H1 (cell line): ENCODE results near the gene LIF. TPM values are rescaled to one million over a fixed set of nuclear protein-coding genes. Genes with fewer than 3 reads are reported as not detected.

ENCODE experiments used
- CTCF ChIA-PET: fragments of 300-600 bp; sonication (Branson Sonifier 250); formaldehyde crosslinking; loops from one replicate; lab custom pipeline; 2021; ENCODE audit not compliant: partially characterized antibody; lab: Charles Lee
- POLR2A ChIA-PET: fragments of 300-600 bp; sonication (Branson Sonifier 250); formaldehyde crosslinking; loops from one replicate; lab custom pipeline; 2021; ENCODE audit warnings: inconsistent platforms; ENCODE audit not compliant: partially characterized antibody; lab: Charles Lee
- DNase-seq, 2 experiments: peaks; one replicate each; pipeline versions ENCODE4 v3.0.0 to v3.0.0-alpha.2; 2010 to 2022; ENCODE audit warnings: low spot score in 2 of 2, low read depth in 1 of 2, mixed read lengths in 1 of 2
- FAIRE-seq: peaks from 2 replicates; lab custom pipeline; 2011; peaks lifted over from hg19 to GRCh38; lab: Jason Lieb, UNC
- H2AFZ ChIP-seq: 2 replicates; pipeline ENCODE4 v1.8.1; 2012; ENCODE audit warnings: low read length, inconsistent platforms
- H2AK5ac ChIP-seq: 2 replicates; pipeline ENCODE4 v1.6.1; 2013; ENCODE audit warnings: low read depth, low read length
- H2BK120ac ChIP-seq: replicated peaks from 2 replicates; pipeline ENCODE3; 2013; ENCODE audit warnings: low read depth, low read length, inconsistent platforms
- H2BK12ac ChIP-seq: 2 replicates; pipeline ENCODE4 v1.6.1; 2013; ENCODE audit warnings: low read depth, low read length
- H2BK15ac ChIP-seq: 2 replicates; pipeline ENCODE4 v1.6.1; 2013; ENCODE audit warnings: low read length
- H2BK20ac ChIP-seq: 2 replicates; pipeline ENCODE4 v1.6.1; 2013; ENCODE audit warnings: low read length
- H2BK5ac ChIP-seq: 2 replicates; pipeline ENCODE4 v1.6.1; 2013; ENCODE audit warnings: low read depth, low read length
- H3K14ac ChIP-seq: 2 replicates; pipeline ENCODE4 v1.6.1; 2013; ENCODE audit warnings: inconsistent platforms; ENCODE audit not compliant: insufficient read length
- H3K18ac ChIP-seq: 2 replicates; pipeline ENCODE4 v1.6.1; 2013; ENCODE audit warnings: low read length; ENCODE audit errors: extremely low read depth
- H3K23ac ChIP-seq: 2 replicates; pipeline ENCODE4 v1.6.1; 2013; ENCODE audit warnings: inconsistent platforms; ENCODE audit not compliant: insufficient read length
- H3K23me2 ChIP-seq: 2 replicates; pipeline ENCODE4 v1.6.1; 2013; ENCODE audit warnings: low read depth, low read length
- H3K27ac ChIP-seq: 2 replicates; pipeline ENCODE4 v1.6.1; 2011; ENCODE audit warnings: low read depth, low read length, inconsistent platforms
- H3K27me3 ChIP-seq, 4 experiments: replicated peaks in 1 of 4; 1 replicate in 1 of 4; 2 replicates in 3 of 4; pipeline versions ENCODE4 v1.6.1 to v1.8.1; 2011 to 2013; ENCODE audit warnings: low read length in 3 of 4, mild to moderate bottlenecking in 3 of 4, inconsistent platforms in 2 of 4, mixed read lengths in 2 of 4, moderate library complexity in 1 of 4; ENCODE audit not compliant: control insufficient read depth in 3 of 4, insufficient read depth in 3 of 4; ENCODE audit errors: extremely low read depth in 1 of 4
- H3K36me3 ChIP-seq, 4 experiments: 2 replicates each; pipeline versions ENCODE4 v1.6.1 to v1.8.1; 2011 to 2013; ENCODE audit warnings: mild to moderate bottlenecking in 4 of 4, low read length in 3 of 4, moderate library complexity in 2 of 4, control low read depth in 1 of 4, inconsistent platforms in 1 of 4; ENCODE audit not compliant: insufficient read depth in 4 of 4, control insufficient read depth in 2 of 4
- H3K4ac ChIP-seq: replicated peaks from 2 replicates; pipeline ENCODE3; 2013; ENCODE audit warnings: low read length, low read depth, mixed read lengths, inconsistent platforms; ENCODE audit not compliant: insufficient read length
- H3K4me1 ChIP-seq, 4 experiments: replicated peaks in 1 of 4; 1 replicate in 1 of 4; 2 replicates in 3 of 4; pipeline versions ENCODE4 v1.6.1 to v1.8.1; 2011 to 2013; ENCODE audit warnings: low read length in 3 of 4, inconsistent platforms in 2 of 4, mixed read lengths in 1 of 4; ENCODE audit not compliant: insufficient read depth in 4 of 4, control insufficient read depth in 3 of 4
- H3K4me2 ChIP-seq, 2 experiments: 2 replicates each; pipeline versions ENCODE4 v1.6.1 to v1.8.1; 2011 to 2013; ENCODE audit warnings: low read depth in 2 of 2, low read length in 2 of 2, control low read depth in 1 of 2, inconsistent platforms in 1 of 2, mild to moderate bottlenecking in 1 of 2; ENCODE audit not compliant: insufficient read depth in 1 of 2
- H3K4me3 ChIP-seq, 4 experiments: fragments of 200-600, 300-600 bp in 1 of 4; sonication (generic), shearing (Covaris generic), sonication (Bioruptor Twin) in 1 of 4; 2 replicates each; pipeline versions ENCODE4 v1.5.1 to v1.8.1; 2011 to 2016; ENCODE audit warnings: low read length in 4 of 4, low read depth in 3 of 4, control low read depth in 2 of 4, inconsistent platforms in 2 of 4, mild to moderate bottlenecking in 2 of 4, mixed read lengths in 1 of 4, moderate library complexity in 1 of 4; ENCODE audit not compliant: insufficient read depth in 2 of 4; ENCODE audit errors: extremely low read depth in 1 of 4
- H3K56ac ChIP-seq: replicated peaks from 2 replicates; pipeline ENCODE3; 2013; ENCODE audit warnings: low read depth, mild to moderate bottlenecking, mixed read lengths, low read length, inconsistent platforms; ENCODE audit not compliant: insufficient read length
- H3K79me1 ChIP-seq: 2 replicates; pipeline ENCODE4 v1.6.1; 2013; ENCODE audit warnings: low read depth, low read length, control low read depth
- H3K79me2 ChIP-seq, 2 experiments: 2 replicates each; pipeline versions ENCODE4 v1.6.1 to v1.8.1; 2012 to 2013; ENCODE audit warnings: low read length in 2 of 2, mild to moderate bottlenecking in 2 of 2, inconsistent platforms in 1 of 2; ENCODE audit not compliant: insufficient read depth in 2 of 2, control insufficient read depth in 1 of 2
- H3K9ac ChIP-seq, 4 experiments: replicated peaks in 1 of 4; 1 replicate in 1 of 4; 2 replicates in 3 of 4; pipeline versions ENCODE4 v1.6.1 to v1.8.1; 2011 to 2013; ENCODE audit warnings: low read depth in 3 of 4, low read length in 3 of 4, control low read depth in 2 of 4, mild to moderate bottlenecking in 2 of 4, moderate library complexity in 2 of 4, inconsistent platforms in 1 of 4; ENCODE audit errors: extremely low read depth in 1 of 4
- H3K9me3 ChIP-seq, 2 experiments: 2 replicates each; pipeline versions ENCODE4 v1.6.1 to v1.8.1; 2012 to 2013; ENCODE audit warnings: mild to moderate bottlenecking in 2 of 2, moderate library complexity in 2 of 2, control low read depth in 1 of 2, inconsistent platforms in 1 of 2, low read depth in 1 of 2, low read length in 1 of 2, mixed read lengths in 1 of 2; ENCODE audit not compliant: insufficient read depth in 2 of 2
- H4K20me1 ChIP-seq, 2 experiments: replicated peaks in 1 of 2; 2 replicates each; pipeline versions ENCODE3 to v1.8.1; 2011 to 2013; ENCODE audit warnings: inconsistent platforms in 2 of 2, low read length in 2 of 2, mild to moderate bottlenecking in 1 of 2; ENCODE audit not compliant: insufficient read depth in 2 of 2, control insufficient read depth in 1 of 2
- H4K5ac ChIP-seq: 2 replicates; pipeline ENCODE4 v1.6.1; 2013; ENCODE audit warnings: low read length, low read depth, mixed read lengths, inconsistent platforms; ENCODE audit not compliant: insufficient read length
- H4K8ac ChIP-seq: 2 replicates; pipeline ENCODE4 v1.8.0; 2013; ENCODE audit warnings: mild to moderate bottlenecking, moderate library complexity, low read length, inconsistent platforms; ENCODE audit not compliant: insufficient read depth; ENCODE audit errors: extremely low read depth
- H4K91ac ChIP-seq: replicated peaks from 2 replicates; pipeline ENCODE3; 2013; ENCODE audit warnings: low read length, mixed read lengths, inconsistent platforms; ENCODE audit not compliant: insufficient read length
- BCL11A ChIP-seq, 2 experiments: IDR thresholded peaks; one replicate each; pipeline ENCODE4 v1.6.1; 2011; ENCODE audit warnings: low read depth in 2 of 2, low read length in 2 of 2, mild to moderate bottlenecking in 2 of 2
- KDM1A ChIP-seq: fragments of 200-600, 300-600 bp; sonication (generic); IDR thresholded peaks from 2 replicates; pipeline ENCODE4 v1.7.1; 2016; ENCODE audit warnings: mild to moderate bottlenecking, low read length, borderline replicate concordance
- WGBS, 2 experiments: shearing (Covaris generic) in 1 of 2; methylation state at CpG; one replicate each; pipeline versions ENCODE4 v1.1.6 to v1.1.7; 2013 to 2015; ENCODE audit warnings: low lambda C conversion rate in 2 of 2, mixed read lengths in 2 of 2, inconsistent platforms in 1 of 2, low coverage in 1 of 2, missing lambda C conversion rate in 1 of 2; ENCODE audit not compliant: insufficient replicate concordance in 2 of 2, insufficient coverage in 1 of 2, insufficient read length in 1 of 2; ENCODE audit errors: extremely low coverage in 1 of 2, missing lambda C conversion rate in 1 of 2; 5-methylcytosine and 5-hydroxymethylcytosine counted together
- polyA plus RNA-seq, 7 experiments: library from polyadenylated mRNA; depleted of rRNA in 3 of 7; stranded (reverse) in 5 of 7; unstranded in 2 of 7; fragments of >200 nt in 5 of 7; fragments of 200-250 nt in 2 of 7; gene quantifications; 1 replicate in 5 of 7; 2 replicates in 1 of 7; 4 replicates in 1 of 7; pipeline versions ENCODE4 v1.2.1 to v1.2.3, GENCODE V29; 2011 to 2013; ENCODE audit warnings: missing spikeins in 2 of 7, mixed read lengths in 2 of 7
- total RNA-seq: library from RNA; stranded (reverse); fragmentation: NEBNext Ultra II Directional; extraction: Animal tissue kit (Norgen Biotek cat#: 25700); gene quantifications from 2 replicates; pipeline ENCODE4 v1.2.1, GENCODE V29; 2021
- TF ChIP-seq, protein P1 (sequence below): IDR thresholded peaks from 2 replicates; pipeline ENCODE4 v1.6.1; 2012; ENCODE audit warnings: inconsistent platforms

The LIF gene
- total and polyA plus RNA-seq, 2 of the 8 experiments (the other 6 are each of a cell fraction or from before 2014, with no cell fraction given) = 3.3 to 3.5 TPM

DNA sequence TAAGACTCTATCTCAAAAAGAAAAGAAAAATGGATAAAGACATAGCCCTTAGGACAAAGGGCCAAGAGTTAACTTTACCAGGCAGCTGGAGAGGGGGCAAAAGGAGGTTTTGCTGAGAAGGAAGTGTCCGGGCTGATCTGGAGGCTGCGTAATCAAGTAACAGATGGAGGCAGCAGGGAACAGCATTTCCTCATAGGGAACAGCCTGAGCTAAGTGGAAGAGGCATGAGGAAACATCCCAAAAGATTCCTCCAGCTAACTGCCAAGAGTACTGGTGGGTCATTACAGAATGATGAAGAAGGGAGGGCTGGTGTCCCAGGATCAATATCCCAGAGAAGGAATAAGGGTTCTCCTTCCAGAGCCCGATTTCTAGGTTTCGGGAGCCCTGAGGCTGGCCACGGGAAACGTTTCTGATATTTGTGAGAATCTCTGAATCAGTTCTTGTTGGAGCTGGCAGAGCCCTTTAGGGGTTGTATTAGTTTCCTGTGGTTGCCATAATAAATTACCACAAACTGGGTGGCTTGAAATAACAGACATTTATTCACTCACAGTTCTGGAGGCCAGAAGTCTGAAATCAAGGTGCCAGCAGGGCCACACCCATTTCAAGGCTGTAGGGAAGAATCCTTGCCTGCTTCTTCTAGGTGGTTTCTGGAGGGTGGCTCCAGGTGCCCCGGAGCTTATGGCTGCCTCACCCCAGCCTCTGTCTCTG is 21.2 kb downstream of the LIF start:
- ChIA-PET CTCF (interaction anchor here (0.9 to 2.0 kb wide), 8 partner anchors 10 to 117 kb away, joined by 3 to 6 read pairs (median 4); no protein-coding TSS in a partner anchor), POLR2A (interaction anchor here (1.3 kb wide), 1 partner anchor 12 kb away, joined by 3 read pairs; no protein-coding TSS in a partner anchor)
- no peak overlapping the region for H3K27ac ChIP-seq

More for the DNA sequence above, 21.2 kb downstream of the LIF start:
- Histone ChIP-seq H3K56ac (no peak overlapping the region), H2BK20ac (no peak overlapping the region), H3K4me3 (no peak overlapping the region), H3K79me2 (no peaks in the 10 kb centered on the region), H3K79me1 (no peaks in the 10 kb centered on the region; the same call in 1 of the 2 replicates), H3K23me2 (no peaks in the 10 kb centered on the region; the same call in 1 of the 2 replicates), H3K27me3 (peaks cover 0 to 3% (median 0%) of the 10 kb centered on the region in 4 experiments; a peak in 1 of 7 replicates), H2BK12ac (no peak overlapping the region), H3K4me2 (no peak overlapping the region), H3K14ac (no peak overlapping the region), H2BK120ac (no peak overlapping the region), H2AK5ac (no peak overlapping the region), H3K4me1 (peaks cover 0 to 6% (median 5%) of the 10 kb centered on the region in 4 experiments; a peak in 5 of 7 replicates), H2AFZ (no peak overlapping the region), H3K18ac (no peak overlapping the region), H3K9me3 (no peaks in the 10 kb centered on the region), H3K23ac (no peak overlapping the region), H2BK5ac (no peak overlapping the region), H4K5ac (no peak overlapping the region), H3K9ac (no peak overlapping the region), H3K36me3 (no peaks in the 10 kb centered on the region), H3K4ac (no peak overlapping the region), H4K91ac (no peak overlapping the region), H4K8ac (no peak overlapping the region), H2BK15ac (peak overlapping the region; percentile 75), H4K20me1 (peaks cover 0 to 2% of the 10 kb centered on the region in 2 experiments)
- 87% methylated on average over 7 of the region's 7 CpGs; no CpG with 5 or more reads in 1 of the 2 experiments for WGBS, 2 experiments
- TF ChIP-seq BCL11A (IDR thresholded peaks at IDR 0.05; ENCODE audit: low read depth in 2 of 2, low read length in 2 of 2) = no peak
- peak; percentile 51; the same call in 1 of the 2 replicates for TF ChIP-seq KDM1A
- TF ChIP-seq, protein P1, sequence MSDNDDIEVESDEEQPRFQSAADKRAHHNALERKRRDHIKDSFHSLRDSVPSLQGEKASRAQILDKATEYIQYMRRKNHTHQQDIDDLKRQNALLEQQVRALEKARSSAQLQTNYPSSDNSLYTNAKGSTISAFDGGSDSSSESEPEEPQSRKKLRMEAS = no peak
- DNase-seq (no peak), FAIRE-seq (no peak)
